ENCODE data around the gene CENATAC. TPM values are rescaled to one million over a fixed set of nuclear protein-coding genes. Genes with fewer than 3 reads are reported as not detected.

CENATAC gene
- total RNA-seq, 4 donors from 2014 or later, result 45.2 to 128 (median 56.4) TPM

- H3K27me3 ChIP-seq, result no peaks in the 10 kb centered on the region
- intact Hi-C loops (cut with DNase I), result no loop called here
- no peaks in the 10 kb centered on the region for H3K9me3 ChIP-seq
- H3K4me3 ChIP-seq (replicated peaks in 1 of 3), result peak overlapping the region; percentile 27 to 69 (median 45)
- no peak for TF ChIP-seq POLR2A (IDR thresholded peaks at IDR 0.05)
- TF ChIP-seq CTCF (IDR thresholded peaks at IDR 0.05), result no peak
- whole genome bisulfite sequencing, 2 donors, result 1 to 3% methylated on average over 6 to 7 of the region's 19 CpGs
- H3K27ac ChIP-seq, result peak overlapping the region in 2 of 3 donors; percentile 66 to 76
- peak; percentile 15 to 27 for DNase-seq
- H3K36me3 ChIP-seq, result peaks cover 16 to 17% of the 10 kb centered on the region in 2 donors
- peaks cover 7 to 17% of the 10 kb centered on the region in 2 donors for H3K4me1 ChIP-seq
Observed at GRCh38 chr11:118998388-118998717, 415 bp downstream of the CENATAC start.

- 47 to 57% methylated on average over 6 of the region's 6 CpGs for WGBS, 2 donors
- peak in 1 of 2 donors; percentile 23 for DNase-seq
- Histone ChIP-seq H3K27ac (peak overlapping the region in 2 of 3 donors; percentile 66 to 76), H3K36me3 (peaks cover 16 to 17% of the 10 kb centered on the region in 2 donors), H3K9me3 (no peaks in the 10 kb centered on the region), H3K4me1 (peaks cover 7 to 17% of the 10 kb centered on the region in 2 donors), H3K4me3 (replicated peaks in 1 of 3) (peak overlapping the region in 2 of 3 donors; percentile 27 to 69), H3K27me3 (no peaks in the 10 kb centered on the region)
- intact Hi-C loops (cut with DNase I), result no loop called here
- no peak for TF ChIP-seq CTCF (IDR thresholded peaks at IDR 0.05)
- TF ChIP-seq POLR2A (IDR thresholded peaks at IDR 0.05), result no peak
Observed at GRCh38 chr11:118998822-118999221, 884 bp downstream of the CENATAC start.

GRCh38 chr11:119000906-119001305 lies 3.0 kb downstream of the CENATAC start:
- peaks cover 7 to 17% of the 10 kb centered on the region in 2 donors for H3K4me1 ChIP-seq
- intact Hi-C loops (cut with DNase I), result no loop called here
- H3K27ac ChIP-seq, result no peak overlapping the region
- H3K36me3 ChIP-seq, result peaks cover 16 to 21% of the 10 kb centered on the region in 2 donors
- no peak overlapping the region for H3K4me3 ChIP-seq (replicated peaks in 1 of 3)
- H3K9me3 ChIP-seq, result no peaks in the 10 kb centered on the region
- no peak for TF ChIP-seq POLR2A (IDR thresholded peaks at IDR 0.05)
- no peak for TF ChIP-seq CTCF (IDR thresholded peaks at IDR 0.05)
- no peaks in the 10 kb centered on the region for H3K27me3 ChIP-seq
- WGBS, 2 donors, result 76 to 79% methylated on average over 1 of the region's 1 CpG
- no peak for DNase-seq

GRCh38 chr11:119006656-119007055 lies 8.7 kb downstream of the CENATAC start:
- intact Hi-C loops (cut with DNase I), result no loop called here
- H3K4me1 ChIP-seq, result no peaks in the 10 kb centered on the region
- no peak for TF ChIP-seq POLR2A (IDR thresholded peaks at IDR 0.05)
- no peak for TF ChIP-seq CTCF (IDR thresholded peaks at IDR 0.05)
- WGBS, 2 donors, result 89 to 95% methylated on average over 4 of the region's 4 CpGs
- no peaks in the 10 kb centered on the region for H3K27me3 ChIP-seq
- H3K27ac ChIP-seq, result no peak overlapping the region
- no peak overlapping the region for H3K4me3 ChIP-seq (replicated peaks in 1 of 3)
- H3K9me3 ChIP-seq, result no peaks in the 10 kb centered on the region
- H3K36me3 ChIP-seq, result peaks cover 30 to 33% of the 10 kb centered on the region in 2 donors
- no peak for DNase-seq

GRCh38 chr11:119011476-119012053 lies 13.6 kb downstream of the CENATAC start:
- H3K27me3 ChIP-seq, result no peaks in the 10 kb centered on the region
- H3K4me3 ChIP-seq (replicated peaks in 1 of 3), result no peak overlapping the region
- H3K4me1 ChIP-seq, result peaks cover 0 to 6% of the 10 kb centered on the region in 2 donors
- intact Hi-C loops (cut with DNase I), result no loop called here
- DNase-seq, result no peak
- peaks cover 46 to 53% of the 10 kb centered on the region in 2 donors for H3K36me3 ChIP-seq
- TF ChIP-seq CTCF (IDR thresholded peaks at IDR 0.05) (no peak), POLR2A (IDR thresholded peaks at IDR 0.05) (no peak)
- WGBS, 2 donors, result 85 to 90% methylated on average over 6 of the region's 6 CpGs
- H3K27ac ChIP-seq, result no peak overlapping the region
- H3K9me3 ChIP-seq, result no peaks in the 10 kb centered on the region

Measured in thyroid gland (tissue), 4 donors.